Common myeloid progenitor, CD34-positive (primary cell): ENCODE data around the gene ZGPAT.

ENCODE experiments used
- CTCF ChIA-PET: fragments of 350-600 bp; sonication (Branson Sonifier 250); formaldehyde crosslinking; loops from one replicate; lab custom pipeline; 2021; ENCODE audit warnings: antibody characterized with exemption; lab: Charles Lee
- POLR2A ChIA-PET: fragments of 350-600 bp; sonication (Branson Sonifier 250); formaldehyde crosslinking; loops from one replicate; lab custom pipeline; 2021; ENCODE audit warnings: antibody characterized with exemption; lab: Charles Lee
- DNase-seq, 3 donors: peaks; one replicate each; pipeline versions ENCODE4 v3.0.0 to v3.0.0-alpha.2; 2013
- H3K27ac ChIP-seq, 2 experiments: 1 replicate in 1 of 2; 2 replicates in 1 of 2; pipeline ENCODE4 v1.7.0; 2013; ENCODE audit warnings: inconsistent platforms in 2 of 2, low read length in 2 of 2, mild to moderate bottlenecking in 2 of 2, low read depth in 1 of 2, moderate library complexity in 1 of 2; ENCODE audit not compliant: severe bottlenecking in 2 of 2, insufficient read depth in 1 of 2, poor library complexity in 1 of 2
- H3K27me3 ChIP-seq, 5 experiments: replicated peaks in 2 of 5; 1 replicate in 3 of 5; 2 replicates in 2 of 5; pipeline versions ENCODE4 v1.6.1 to v1.7.0; 2013; ENCODE audit warnings: low read length in 4 of 5, mild to moderate bottlenecking in 2 of 5, moderate library complexity in 2 of 5, inconsistent platforms in 1 of 5; ENCODE audit not compliant: insufficient read depth in 5 of 5, control insufficient read depth in 4 of 5
- H3K36me3 ChIP-seq, 4 experiments: 1 replicate in 2 of 4; 2 replicates in 2 of 4; pipeline versions ENCODE4 v1.6.1 to v1.7.0; 2013; ENCODE audit warnings: low read length in 3 of 4, control low read depth in 1 of 4, mild to moderate bottlenecking in 1 of 4; ENCODE audit not compliant: control insufficient read depth in 4 of 4, insufficient read depth in 4 of 4
- H3K4me1 ChIP-seq, 4 experiments: 1 replicate in 3 of 4; 2 replicates in 1 of 4; pipeline versions ENCODE4 v1.6.1 to v1.7.1; 2013; ENCODE audit warnings: low read length in 3 of 4, mild to moderate bottlenecking in 3 of 4, control low read depth in 1 of 4, inconsistent platforms in 1 of 4, moderate library complexity in 1 of 4; ENCODE audit not compliant: control insufficient read depth in 4 of 4, insufficient read depth in 4 of 4; ENCODE audit errors: control extremely low read depth in 1 of 4
- H3K4me3 ChIP-seq, 7 experiments: 1 replicate in 4 of 7; 2 replicates in 3 of 7; pipeline versions ENCODE4 v1.5.1 to v1.7.0; 2013; ENCODE audit warnings: mild to moderate bottlenecking in 7 of 7, low read length in 6 of 7, moderate library complexity in 6 of 7, inconsistent platforms in 2 of 7, low read depth in 2 of 7, control low read depth in 1 of 7; ENCODE audit not compliant: insufficient read depth in 4 of 7, control insufficient read depth in 1 of 7; ENCODE audit errors: extremely low read depth in 1 of 7
- H3K9me3 ChIP-seq, 5 experiments: 1 replicate in 4 of 5; 2 replicates in 1 of 5; pipeline versions ENCODE4 v1.6.1 to v1.7.1; 2013; ENCODE audit warnings: low read length in 4 of 5, mild to moderate bottlenecking in 2 of 5, inconsistent platforms in 1 of 5, low read depth in 1 of 5, moderate library complexity in 1 of 5; ENCODE audit not compliant: control insufficient read depth in 4 of 5, insufficient read depth in 2 of 5; ENCODE audit errors: control extremely low read depth in 1 of 5
- WGBS: methylation state at CpG from one replicate; pipeline ENCODE4 v1.1.5; 2013; ENCODE audit not compliant: insufficient coverage; 5-methylcytosine and 5-hydroxymethylcytosine counted together

ZGPAT gene

GRCh38 chr20:63766695-63767426 lies 59.0 kb downstream of the ZGPAT start:
- CTCF ChIA-PET = interaction anchor here (1.0 to 1.7 kb wide), 2 partner anchors 55 to 59 kb away, joined by 4 to 5 read pairs; partner anchors contain the start of genes ARFRP1 and ZGPAT
- POLR2A ChIA-PET = no interaction called here
- WGBS = 98% methylated on average over 36 of the region's 38 CpGs
- H3K27ac ChIP-seq = no peak overlapping the region
- H3K4me3 ChIP-seq = no peak overlapping the region
- H3K9me3 ChIP-seq = no peaks in the 10 kb centered on the region
- DNase-seq = no peak
- no peaks in the 10 kb centered on the region for H3K27me3 ChIP-seq
- H3K36me3 ChIP-seq = peaks cover 2 to 27% (median 7%) of the 10 kb centered on the region in 4 experiments
- H3K4me1 ChIP-seq = no peaks in the 10 kb centered on the region

- no peak for DNase-seq
These were observed 59.6 kb downstream of the ZGPAT start for GRCh38 chr20:63767456-63767855.

GRCh38 chr20:63767886-63768285 lies 60.0 kb downstream of the ZGPAT start:
- Histone ChIP-seq H3K4me1 (no peaks in the 10 kb centered on the region), H3K36me3 (peaks cover 2 to 27% (median 7%) of the 10 kb centered on the region in 4 experiments), H3K4me3 (no peak overlapping the region), H3K9me3 (no peaks in the 10 kb centered on the region), H3K27me3 (no peaks in the 10 kb centered on the region), H3K27ac (no peak overlapping the region)
- no peak for DNase-seq
- ChIA-PET POLR2A (no interaction called here), CTCF (interaction anchor here (0.8 to 1.7 kb wide), 4 partner anchors 11 to 60 kb away, joined by 3 to 5 read pairs (median 4); partner anchors contain the start of genes ARFRP1 and ZGPAT)
- WGBS = 97% methylated on average over 5 of the region's 7 CpGs

More at GRCh38 chr20:63767456-63767855, 59.6 kb downstream of the ZGPAT start:
- Histone ChIP-seq H3K27me3 (no peaks in the 10 kb centered on the region), H3K4me1 (no peaks in the 10 kb centered on the region), H3K27ac (no peak overlapping the region), H3K36me3 (peaks cover 2 to 27% (median 7%) of the 10 kb centered on the region in 4 experiments), H3K4me3 (no peak overlapping the region), H3K9me3 (no peaks in the 10 kb centered on the region)
- ChIA-PET CTCF (interaction anchor here (0.8 to 1.7 kb wide), 3 partner anchors 11 to 60 kb away, joined by 3 to 5 read pairs (median 4); partner anchors contain the start of genes ARFRP1 and ZGPAT), POLR2A (no interaction called here)
- 89% methylated on average over 16 of the region's 18 CpGs for WGBS

GRCh38 chr20:63768591-63769515 lies 61.0 kb downstream of the ZGPAT start:
- 95% methylated on average over 19 of the region's 26 CpGs for WGBS
- no peaks in the 10 kb centered on the region for H3K4me1 ChIP-seq
- ChIA-PET POLR2A (no interaction called here), CTCF (interaction anchor here (1.2 to 1.7 kb wide), 3 partner anchors 11 to 53 kb away, joined by 3 to 4 read pairs (median 3); no protein-coding TSS in a partner anchor)
- H3K27me3 ChIP-seq = no peaks in the 10 kb centered on the region
- H3K36me3 ChIP-seq = peaks cover 2 to 23% (median 7%) of the 10 kb centered on the region in 4 experiments
- H3K27ac ChIP-seq = no peak overlapping the region
- DNase-seq = no peak
- no peak overlapping the region for H3K4me3 ChIP-seq
- H3K9me3 ChIP-seq = no peaks in the 10 kb centered on the region

- CTCF ChIA-PET = interaction anchor here (1.3 kb wide), 1 partner anchor 16 kb away, joined by 3 read pairs; no protein-coding TSS in a partner anchor
- no peaks in the 10 kb centered on the region for H3K27me3 ChIP-seq
These were observed 62.1 kb downstream of the ZGPAT start for GRCh38 chr20:63769891-63770474.

GRCh38 chr20:63771046-63771707 lies 63.3 kb downstream of the ZGPAT start:
- POLR2A ChIA-PET = no interaction called here
- Histone ChIP-seq H3K27me3 (no peaks in the 10 kb centered on the region), H3K4me3 (no peak overlapping the region), H3K27ac (no peak overlapping the region), H3K36me3 (peaks cover 2 to 23% (median 4%) of the 10 kb centered on the region in 4 experiments), H3K9me3 (no peaks in the 10 kb centered on the region), H3K4me1 (peaks cover 0 to 6% (median 3%) of the 10 kb centered on the region in 4 experiments)
- no peak for DNase-seq
- WGBS = 95% methylated on average over 50 of the region's 52 CpGs
- CTCF ChIA-PET = no interaction called here

More at GRCh38 chr20:63769891-63770474, 62.1 kb downstream of the ZGPAT start:
- 97% methylated on average over 30 of the region's 31 CpGs for WGBS
- POLR2A ChIA-PET = no interaction called here
- H3K36me3 ChIP-seq = peaks cover 2 to 23% (median 6%) of the 10 kb centered on the region in 4 experiments
- H3K4me3 ChIP-seq = no peak overlapping the region
- H3K4me1 ChIP-seq = peaks cover 0 to 4% (median 0%) of the 10 kb centered on the region in 4 experiments
- H3K9me3 ChIP-seq = no peaks in the 10 kb centered on the region
- DNase-seq = no peak
- H3K27ac ChIP-seq = no peak overlapping the region
